Activated CD4-positive, alpha-beta T cell treated with anti-CD3 and anti-CD28 coated beads, Interleukin-2, amount 50 U/mL, for 16 hours (primary cell): ENCODE results near the gene DYSF.

Source experiments
- DNase-seq: peaks from one replicate; pipeline ENCODE4 v3.0.0-alpha.2; 2020

Gene DYSF

GRCh38 chr2:71534201-71534600 lies 80.8 kb downstream of the DYSF start:
- no peak for DNase-seq

- no peak for DNase-seq
These were observed 81.5 kb downstream of the DYSF start for GRCh38 chr2:71534826-71535225.

GRCh38 chr2:71535526-71535925 lies 82.2 kb downstream of the DYSF start:
- no peak for DNase-seq

- no peak for DNase-seq
These were observed 82.9 kb downstream of the DYSF start for GRCh38 chr2:71536226-71536671.

- DNase-seq, result no peak
These were observed 84.9 kb downstream of the DYSF start for GRCh38 chr2:71538241-71538640.

- DNase-seq, result no peak
These were observed 85.4 kb downstream of the DYSF start for GRCh38 chr2:71538656-71539265.

GRCh38 chr2:71540818-71541217 lies 87.5 kb downstream of the DYSF start:
- no peak for DNase-seq

- DNase-seq, result no peak
These were observed 91.7 kb downstream of the DYSF start for GRCh38 chr2:71544919-71545571.

GRCh38 chr2:71545572-71546274 lies 92.4 kb downstream of the DYSF start:
- peak; percentile 49 for DNase-seq

GRCh38 chr2:71546275-71546638 lies 92.9 kb downstream of the DYSF start:
- no peak for DNase-seq

- no peak for DNase-seq
These were observed 93.5 kb downstream of the DYSF start for GRCh38 chr2:71546777-71547281.

- no peak for DNase-seq
These were observed 94.4 kb downstream of the DYSF start for GRCh38 chr2:71547616-71548285.

GRCh38 chr2:71548646-71549425 lies 95.5 kb downstream of the DYSF start:
- DNase-seq, result peak; percentile 69

- DNase-seq, result no peak
These were observed 97.7 kb downstream of the DYSF start for GRCh38 chr2:71550801-71551630.

GRCh38 chr2:71551631-71551915 lies 98.2 kb downstream of the DYSF start:
- DNase-seq, result no peak

GRCh38 chr2:71552356-71552755 lies 99.0 kb downstream of the DYSF start:
- DNase-seq, result no peak

GRCh38 chr2:71552861-71553301 lies 99.5 kb downstream of the DYSF start:
- DNase-seq, result no peak

GRCh38 chr2:71554028-71554705 lies 100.8 kb downstream of the DYSF start:
- no peak for DNase-seq

GRCh38 chr2:71554706-71555056 lies 101.3 kb downstream of the DYSF start:
- no peak for DNase-seq

- no peak for DNase-seq
These were observed 102.6 kb downstream of the DYSF start for GRCh38 chr2:71555798-71556454.
